ENCODE measurements around the gene IKZF3. TPM values are rescaled to one million over a fixed set of nuclear protein-coding genes. Genes with fewer than 3 reads are reported as not detected.
"Not testable (repeated sequence)": the region's sequence is repeated elsewhere in the genome, so short reads cannot be mapped to it uniquely, and the experiment has no call there.

The IKZF3 gene
- total RNA-seq, 1 donor from 2014 or later = not detected

- H3K9me3 Mint-ChIP-seq (ENCODE audit: unreplicated experiment) = no peaks in the 10 kb centered on the region
- no peaks in the 10 kb centered on the region for H3K27me3 Mint-ChIP-seq (ENCODE audit: unreplicated experiment)
- TF ChIP-seq, protein P1, sequence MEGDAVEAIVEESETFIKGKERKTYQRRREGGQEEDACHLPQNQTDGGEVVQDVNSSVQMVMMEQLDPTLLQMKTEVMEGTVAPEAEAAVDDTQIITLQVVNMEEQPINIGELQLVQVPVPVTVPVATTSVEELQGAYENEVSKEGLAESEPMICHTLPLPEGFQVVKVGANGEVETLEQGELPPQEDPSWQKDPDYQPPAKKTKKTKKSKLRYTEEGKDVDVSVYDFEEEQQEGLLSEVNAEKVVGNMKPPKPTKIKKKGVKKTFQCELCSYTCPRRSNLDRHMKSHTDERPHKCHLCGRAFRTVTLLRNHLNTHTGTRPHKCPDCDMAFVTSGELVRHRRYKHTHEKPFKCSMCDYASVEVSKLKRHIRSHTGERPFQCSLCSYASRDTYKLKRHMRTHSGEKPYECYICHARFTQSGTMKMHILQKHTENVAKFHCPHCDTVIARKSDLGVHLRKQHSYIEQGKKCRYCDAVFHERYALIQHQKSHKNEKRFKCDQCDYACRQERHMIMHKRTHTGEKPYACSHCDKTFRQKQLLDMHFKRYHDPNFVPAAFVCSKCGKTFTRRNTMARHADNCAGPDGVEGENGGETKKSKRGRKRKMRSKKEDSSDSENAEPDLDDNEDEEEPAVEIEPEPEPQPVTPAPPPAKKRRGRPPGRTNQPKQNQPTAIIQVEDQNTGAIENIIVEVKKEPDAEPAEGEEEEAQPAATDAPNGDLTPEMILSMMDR (IDR thresholded peaks at IDR 0.05; ENCODE audit: unreplicated experiment) = no peak
- no peak overlapping the region for H3K27ac Mint-ChIP-seq (ENCODE audit: unreplicated experiment)
- H3K4me3 Mint-ChIP-seq (ENCODE audit: unreplicated experiment) = no peak overlapping the region
- DNase-seq (ENCODE audit: low spot score) = no peak
- no peaks in the 10 kb centered on the region for H3K4me1 Mint-ChIP-seq (ENCODE audit: unreplicated experiment)
- no peaks in the 10 kb centered on the region for H3K36me3 Mint-ChIP-seq (ENCODE audit: low read depth, unreplicated experiment)
Measured at GRCh38 chr17:39854909-39855308, 9.2 kb downstream of the IKZF3 start.

DNA sequence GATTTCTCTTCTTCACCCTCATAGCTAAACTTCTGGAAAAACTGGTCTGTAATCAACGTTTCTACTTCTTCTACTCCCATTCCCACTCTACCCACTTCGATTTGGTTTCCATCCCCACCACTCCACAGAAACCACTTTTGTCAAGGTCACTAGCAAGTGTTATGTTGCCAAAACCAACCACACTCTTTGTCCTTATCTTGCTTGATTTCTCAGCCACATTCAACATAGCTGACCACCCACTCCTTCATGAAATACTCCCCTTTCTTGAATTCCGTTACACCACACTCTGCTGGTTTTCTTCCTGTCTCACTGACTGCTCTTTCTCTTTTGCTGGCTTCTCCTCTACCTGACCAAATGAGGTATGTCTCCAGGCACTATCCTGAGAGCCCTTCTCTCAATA, 11.9 kb downstream of the IKZF3 start:
- no peak for DNase-seq (ENCODE audit: low spot score)
- H3K4me3 Mint-ChIP-seq (ENCODE audit: unreplicated experiment) = no peak overlapping the region
- peaks cover 5% of the 10 kb centered on the region for H3K4me1 Mint-ChIP-seq (ENCODE audit: unreplicated experiment)
- H3K27ac Mint-ChIP-seq (ENCODE audit: unreplicated experiment) = no peak overlapping the region
- H3K36me3 Mint-ChIP-seq (ENCODE audit: low read depth, unreplicated experiment) = no peaks in the 10 kb centered on the region
- no peaks in the 10 kb centered on the region for H3K9me3 Mint-ChIP-seq (ENCODE audit: unreplicated experiment)
- H3K27me3 Mint-ChIP-seq (ENCODE audit: unreplicated experiment) = no peaks in the 10 kb centered on the region
- TF ChIP-seq, protein P1 (IDR thresholded peaks at IDR 0.05; ENCODE audit: unreplicated experiment) = no peak

GRCh38 chr17:39850186-39850585, 13.9 kb downstream of the IKZF3 start:
- H3K27ac Mint-ChIP-seq (ENCODE audit: unreplicated experiment); H3K27me3 Mint-ChIP-seq (ENCODE audit: unreplicated experiment); H3K36me3 Mint-ChIP-seq (ENCODE audit: low read depth, unreplicated experiment); DNase-seq (ENCODE audit: low spot score); H3K4me3 Mint-ChIP-seq (ENCODE audit: unreplicated experiment); H3K4me1 Mint-ChIP-seq (ENCODE audit: unreplicated experiment); H3K9me3 Mint-ChIP-seq (ENCODE audit: unreplicated experiment): not testable (repeated sequence)

DNA sequence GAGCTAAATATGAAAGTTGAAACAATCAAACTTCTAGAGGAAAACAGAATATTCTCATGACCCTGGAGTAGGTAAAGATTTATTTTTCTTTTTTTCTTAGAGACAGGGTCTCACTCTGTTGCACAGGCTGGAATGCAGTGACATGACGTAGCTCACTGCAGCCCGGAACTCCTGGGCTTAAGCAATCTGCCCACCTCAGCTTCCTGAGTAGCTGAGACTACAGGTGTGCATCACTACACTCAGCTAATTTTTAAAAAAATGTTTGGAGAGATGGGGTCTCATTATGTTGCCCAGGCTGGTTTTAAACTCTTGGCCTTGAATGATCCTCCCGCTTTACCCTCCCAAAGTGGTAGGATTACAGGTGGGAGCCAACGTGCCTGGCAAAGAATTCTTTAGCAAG, 15.5 kb downstream of the IKZF3 start:
- TF ChIP-seq, protein P1 (IDR thresholded peaks at IDR 0.05; ENCODE audit: unreplicated experiment) = no peak
- Mint-ChIP-seq H3K4me1 (ENCODE audit: unreplicated experiment) (peaks cover 5% of the 10 kb centered on the region), H3K27me3 (ENCODE audit: unreplicated experiment) (no peaks in the 10 kb centered on the region), H3K27ac (ENCODE audit: unreplicated experiment) (no peak overlapping the region), H3K4me3 (ENCODE audit: unreplicated experiment) (no peak overlapping the region), H3K36me3 (ENCODE audit: low read depth, unreplicated experiment) (no peaks in the 10 kb centered on the region), H3K9me3 (ENCODE audit: unreplicated experiment) (no peaks in the 10 kb centered on the region)
- DNase-seq (ENCODE audit: low spot score) = no peak

DNA sequence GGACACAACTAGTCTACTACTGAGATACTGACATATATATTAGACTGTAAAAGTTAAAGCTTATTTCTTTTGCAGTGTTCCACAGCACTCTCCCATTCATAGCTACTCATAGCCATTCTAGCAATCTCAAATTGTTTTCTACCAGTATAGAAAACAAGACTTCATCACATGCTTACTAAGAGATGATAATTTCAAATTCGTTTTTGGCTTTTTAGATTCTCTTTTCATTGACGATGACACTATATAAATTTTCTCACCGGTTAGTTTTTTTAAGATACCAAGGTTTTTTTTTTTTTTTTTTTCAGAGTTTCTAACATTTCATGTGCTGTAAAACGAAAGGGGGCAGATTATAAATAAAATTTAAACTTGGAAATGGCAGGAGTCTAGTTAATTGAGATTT, 17.9 kb downstream of the IKZF3 start:
- H3K4me1 Mint-ChIP-seq (ENCODE audit: unreplicated experiment) = peaks cover 5% of the 10 kb centered on the region
- no peak overlapping the region for H3K27ac Mint-ChIP-seq (ENCODE audit: unreplicated experiment)
- DNase-seq (ENCODE audit: low spot score) = no peak
- TF ChIP-seq, protein P1 (IDR thresholded peaks at IDR 0.05; ENCODE audit: unreplicated experiment) = no peak
- no peaks in the 10 kb centered on the region for H3K36me3 Mint-ChIP-seq (ENCODE audit: low read depth, unreplicated experiment)
- H3K27me3 Mint-ChIP-seq (ENCODE audit: unreplicated experiment) = peaks cover 2% of the 10 kb centered on the region
- H3K4me3 Mint-ChIP-seq (ENCODE audit: unreplicated experiment) = no peak overlapping the region
- no peaks in the 10 kb centered on the region for H3K9me3 Mint-ChIP-seq (ENCODE audit: unreplicated experiment)

Data from endothelial cell (in vitro differentiated cells).